Erythroblast (primary cell): Measurements from ENCODE around the gene C14orf119.

Experiments used
- GATA1 ChIP-seq: IDR thresholded peaks from 2 replicates; pipeline ENCODE4 v1.6.1; 2011; ENCODE audit warnings: low read depth, mild to moderate bottlenecking, control low read depth, low read length, moderate library complexity
- POLR2A ChIP-seq: IDR thresholded peaks from 2 replicates; pipeline ENCODE4 v1.6.1; 2011; ENCODE audit warnings: mild to moderate bottlenecking, low read length

DNA sequence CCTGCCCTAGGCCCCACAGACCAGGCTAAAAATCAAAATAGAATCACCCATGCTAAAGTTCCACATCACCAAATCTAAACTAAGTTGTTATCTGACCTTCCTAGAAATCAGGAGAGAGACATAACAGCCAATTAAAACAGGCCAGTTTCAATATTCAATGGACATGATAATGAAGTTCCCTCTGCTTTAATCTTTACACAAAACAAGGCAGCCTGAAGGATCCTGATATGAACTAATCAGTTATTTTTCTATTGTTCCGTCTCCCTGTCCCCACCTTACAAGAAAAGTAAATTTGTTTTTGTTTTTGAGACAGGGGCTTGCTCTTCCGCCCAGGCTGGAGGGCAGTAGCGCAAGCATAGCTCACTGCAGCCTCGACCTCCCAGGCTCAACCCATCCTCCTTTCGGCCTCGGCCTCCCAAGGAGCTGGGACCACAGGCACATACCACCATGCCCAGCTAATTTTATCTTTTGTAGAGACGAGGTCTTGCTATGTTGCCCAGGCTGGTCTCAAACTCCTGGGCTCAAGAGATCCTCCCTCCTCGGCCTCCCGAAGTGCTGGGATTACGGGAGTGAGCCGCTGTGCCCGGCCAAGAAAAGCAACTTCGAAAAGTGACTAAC lies 29.1 kb downstream of the C14orf119 start:
- no peak for TF ChIP-seq POLR2A
- TF ChIP-seq GATA1, result no peak
